Vagina (tissue), 2 donors: ENCODE measurements around the gene CSNK1A1.

Experiments used
- CTCF ChIP-seq, 3 experiments: fragments of 450-650 bp in 2 of 3; fragments of 200-600 bp in 1 of 3; sonication (generic) in 1 of 3; IDR thresholded peaks; one replicate each; pipeline ENCODE4 v1.5.1; 2017 to 2019; ENCODE audit warnings: antibody characterized with exemption in 3 of 3, mild to moderate bottlenecking in 2 of 3, moderate library complexity in 2 of 3
- POLR2AphosphoS5 ChIP-seq, 2 donors: sonication (generic); formaldehyde crosslinking; IDR thresholded peaks; one replicate each; pipeline ENCODE4 v1.9.0; 2017; ENCODE audit warnings: antibody characterized with exemption in 2 of 2, mild to moderate bottlenecking in 2 of 2, low read depth in 1 of 2; ENCODE audit not compliant: insufficient read depth in 1 of 2

DNA sequence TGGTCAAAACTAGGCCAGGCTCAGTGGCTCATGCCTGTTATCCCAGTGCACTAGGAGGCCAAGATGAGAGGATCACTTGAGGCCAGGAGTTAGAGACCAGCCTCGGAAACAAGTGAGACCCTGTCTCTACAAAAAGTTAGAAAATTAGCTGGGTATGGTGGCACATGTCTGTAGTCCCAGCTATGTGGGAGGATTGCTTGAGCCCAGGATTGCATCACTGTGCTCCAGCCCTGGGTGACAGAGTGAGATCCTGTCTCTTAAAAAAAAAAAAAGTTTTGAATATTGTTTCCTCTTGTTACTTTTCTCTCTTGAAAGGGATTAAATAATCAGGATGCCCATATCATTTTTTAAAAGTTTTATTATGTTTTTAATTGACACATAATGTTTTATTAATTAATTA is 37.7 kb upstream of the CSNK1A1 start:
- TF ChIP-seq CTCF (IDR thresholded peaks at IDR 0.05) (no peak), POLR2AphosphoS5 (IDR thresholded peaks at IDR 0.05; ENCODE audit: insufficient read depth in 1 of 2, low read depth in 1 of 2) (no peak)
